CD4-positive, alpha-beta T cell (primary cell): Measurements from ENCODE around the gene COL11A1. TPM values are rescaled to one million over a fixed set of nuclear protein-coding genes. Genes with fewer than 3 reads are reported as not detected.

Experiments
- ATAC-seq: fragments of 200-7000 bp; cut with Tn5 transposase; one replicate; pipeline ENCODE4 v1.10.0; 2022; ENCODE audit warnings: mild to moderate bottlenecking; ENCODE audit not compliant: poor library complexity
- CTCF ChIA-PET: fragments of 350-600 bp; sonication (Branson Sonifier 250); formaldehyde crosslinking; loops from one replicate; lab custom pipeline; 2021; ENCODE audit warnings: antibody characterized with exemption, inconsistent platforms; lab: Charles Lee
- POLR2A ChIA-PET: fragments of 350-600 bp; sonication (Branson Sonifier 250); formaldehyde crosslinking; loops from one replicate; lab custom pipeline; 2021; ENCODE audit warnings: antibody characterized with exemption, inconsistent platforms; lab: Charles Lee
- DNase-seq, 14 experiments: peaks; one replicate each; pipeline ENCODE4 v3.0.0-alpha.2; 2013 to 2020; ENCODE audit warnings: mixed read lengths in 2 of 14
- H3K27ac ChIP-seq, 2 donors: one replicate each; pipeline versions ENCODE4 v1.5.1 to v1.7.0; 2013; ENCODE audit warnings: low read length in 2 of 2, low read depth in 1 of 2, mild to moderate bottlenecking in 1 of 2
- H3K27me3 ChIP-seq, 2 experiments: 1 replicate in 1 of 2; 2 replicates in 1 of 2; pipeline versions ENCODE4 v1.6.1 to v1.7.0; 2013; ENCODE audit warnings: low read length in 2 of 2, control low read depth in 1 of 2, mild to moderate bottlenecking in 1 of 2, moderate library complexity in 1 of 2; ENCODE audit not compliant: insufficient read depth in 2 of 2, control insufficient read depth in 1 of 2
- H3K36me3 ChIP-seq: one replicate; pipeline ENCODE4 v1.6.1; 2013; ENCODE audit warnings: low read length, control low read depth; ENCODE audit not compliant: insufficient read depth
- H3K4me1 ChIP-seq: one replicate; pipeline ENCODE4 v1.6.1; 2013; ENCODE audit warnings: low read length, control low read depth; ENCODE audit not compliant: insufficient read depth
- H3K4me3 ChIP-seq: one replicate; pipeline ENCODE4 v1.5.1; 2013; ENCODE audit warnings: mild to moderate bottlenecking, low read length, moderate library complexity
- H3K9me3 ChIP-seq, 2 experiments: 1 replicate in 1 of 2; 2 replicates in 1 of 2; pipeline versions ENCODE4 v1.6.1 to v1.7.0; 2013; ENCODE audit warnings: low read length in 2 of 2, mild to moderate bottlenecking in 2 of 2, control low read depth in 1 of 2, moderate library complexity in 1 of 2; ENCODE audit not compliant: control insufficient read depth in 1 of 2, insufficient read depth in 1 of 2
- H3K27ac Mint-ChIP-seq: one replicate; pipeline ENCODE4 v1.8.0; 2020; ENCODE audit warnings: mixed read lengths
- H3K27me3 Mint-ChIP-seq: one replicate; pipeline ENCODE4 v1.8.0; 2021; ENCODE audit warnings: mixed read lengths
- H3K36me3 Mint-ChIP-seq: one replicate; pipeline ENCODE4 v1.8.0; 2021; ENCODE audit warnings: low read depth, mixed read lengths
- H3K4me1 Mint-ChIP-seq: one replicate; pipeline ENCODE4 v1.8.0; 2021; ENCODE audit warnings: low read depth, mixed read lengths
- H3K4me3 Mint-ChIP-seq: one replicate; pipeline ENCODE4 v1.8.0; 2020; ENCODE audit warnings: mild to moderate bottlenecking, mixed read lengths
- H3K9me3 Mint-ChIP-seq: one replicate; pipeline ENCODE4 v1.8.0; 2020; ENCODE audit warnings: mixed read lengths
- intact Hi-C, 2 experiments: fragments of 100-400 bp; cut with DNase I in 1 of 2; cut with micrococcal nuclease in 1 of 2; formaldehyde crosslinking; loops; one replicate each; pipeline versions ENCODE4 v1.15.1 to v1.9.0; 2023 to 2025; cut with DNase I, micrococcal nuclease
- total RNA-seq, 174 experiments: library from RNA in 2 of 174; stranded (reverse) in 2 of 174; gene quantifications; one replicate each; pipeline ENCODE4 v1.2.3 and lab custom pipeline; 2021 to 2026
- TF ChIP-seq, protein P1 (sequence below): fragments of 200-600 bp; IDR thresholded peaks from one replicate; pipeline ENCODE4 v1.8.0; 2022; ENCODE audit warnings: antibody characterized with exemption, mild to moderate bottlenecking

COL11A1 gene
- total RNA-seq, 2 experiments from 2014 or later = not detected

- H3K4me1 Mint-ChIP-seq = no peaks in the 10 kb centered on the region
- H3K4me3 Mint-ChIP-seq = no peak overlapping the region
- intact Hi-C loops = no loop called here
- no peak overlapping the region for H3K27ac ChIP-seq
- H3K9me3 ChIP-seq = no peaks in the 10 kb centered on the region
- no peak for DNase-seq
- TF ChIP-seq, protein P1, sequence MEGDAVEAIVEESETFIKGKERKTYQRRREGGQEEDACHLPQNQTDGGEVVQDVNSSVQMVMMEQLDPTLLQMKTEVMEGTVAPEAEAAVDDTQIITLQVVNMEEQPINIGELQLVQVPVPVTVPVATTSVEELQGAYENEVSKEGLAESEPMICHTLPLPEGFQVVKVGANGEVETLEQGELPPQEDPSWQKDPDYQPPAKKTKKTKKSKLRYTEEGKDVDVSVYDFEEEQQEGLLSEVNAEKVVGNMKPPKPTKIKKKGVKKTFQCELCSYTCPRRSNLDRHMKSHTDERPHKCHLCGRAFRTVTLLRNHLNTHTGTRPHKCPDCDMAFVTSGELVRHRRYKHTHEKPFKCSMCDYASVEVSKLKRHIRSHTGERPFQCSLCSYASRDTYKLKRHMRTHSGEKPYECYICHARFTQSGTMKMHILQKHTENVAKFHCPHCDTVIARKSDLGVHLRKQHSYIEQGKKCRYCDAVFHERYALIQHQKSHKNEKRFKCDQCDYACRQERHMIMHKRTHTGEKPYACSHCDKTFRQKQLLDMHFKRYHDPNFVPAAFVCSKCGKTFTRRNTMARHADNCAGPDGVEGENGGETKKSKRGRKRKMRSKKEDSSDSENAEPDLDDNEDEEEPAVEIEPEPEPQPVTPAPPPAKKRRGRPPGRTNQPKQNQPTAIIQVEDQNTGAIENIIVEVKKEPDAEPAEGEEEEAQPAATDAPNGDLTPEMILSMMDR = no peak
- H3K27ac Mint-ChIP-seq = no peak overlapping the region
- no peaks in the 10 kb centered on the region for H3K27me3 Mint-ChIP-seq
- no peaks in the 10 kb centered on the region for H3K27me3 ChIP-seq
- H3K36me3 ChIP-seq = no peaks in the 10 kb centered on the region
- no peak overlapping the region for H3K4me3 ChIP-seq
- no peaks in the 10 kb centered on the region for H3K4me1 ChIP-seq
- H3K9me3 Mint-ChIP-seq = peaks cover 4% of the 10 kb centered on the region
- CTCF ChIA-PET = no interaction called here
- no peaks in the 10 kb centered on the region for H3K36me3 Mint-ChIP-seq
- ATAC-seq = no peak
- POLR2A ChIA-PET = no interaction called here
Measured at GRCh38 chr1:103145449-103145848, 37.1 kb upstream of the COL11A1 start.

DNA sequence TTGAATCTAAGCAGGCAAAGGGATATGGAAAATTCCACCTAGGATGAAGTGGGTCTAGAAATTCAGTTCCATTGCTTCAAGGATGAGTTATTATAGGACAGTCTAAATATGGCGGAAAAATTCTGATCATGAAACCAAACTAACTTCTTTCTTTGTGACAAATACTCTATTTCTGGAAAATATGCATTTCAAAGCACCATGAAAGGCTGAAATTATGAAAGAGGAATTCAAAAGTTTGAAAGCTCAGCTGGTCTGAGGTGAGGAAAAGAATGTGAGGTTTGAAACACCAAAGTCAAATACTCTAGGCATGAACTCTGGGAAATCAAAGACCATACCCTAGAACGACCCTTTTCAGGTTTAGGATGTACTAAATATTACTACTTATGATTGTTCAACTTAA, 36.4 kb upstream of the COL11A1 start:
- intact Hi-C loops = no loop called here
- H3K4me1 Mint-ChIP-seq = no peaks in the 10 kb centered on the region
- H3K9me3 Mint-ChIP-seq = peaks cover 4% of the 10 kb centered on the region

DNA sequence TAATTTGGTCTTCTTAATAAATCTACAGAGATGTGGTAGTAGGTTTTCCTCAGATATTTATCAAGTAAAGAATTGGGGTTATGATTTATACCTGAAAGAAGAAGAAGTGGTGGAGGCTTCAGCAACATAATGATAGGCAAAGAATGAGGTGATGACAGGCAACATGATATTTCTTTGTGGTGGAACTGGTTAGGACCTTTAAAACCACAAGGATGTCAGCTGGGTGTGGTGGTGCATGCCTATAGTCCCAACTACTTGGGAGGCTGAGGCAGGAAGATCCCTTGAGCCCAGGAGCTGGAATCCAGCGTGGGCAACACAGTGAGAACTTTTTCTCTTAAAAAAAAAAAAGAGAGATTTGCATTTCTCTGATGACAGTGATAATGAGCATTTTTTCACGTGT, 34.1 kb upstream of the COL11A1 start:
- H3K9me3 Mint-ChIP-seq = peaks cover 2% of the 10 kb centered on the region
- Histone ChIP-seq H3K4me1 (no peaks in the 10 kb centered on the region), H3K9me3 (no peaks in the 10 kb centered on the region), H3K36me3 (no peaks in the 10 kb centered on the region), H3K27ac (no peak overlapping the region), H3K27me3 (no peaks in the 10 kb centered on the region), H3K4me3 (no peak overlapping the region)
- TF ChIP-seq, protein P1 = no peak
- no peak overlapping the region for H3K27ac Mint-ChIP-seq
- POLR2A ChIA-PET = no interaction called here
- H3K27me3 Mint-ChIP-seq = no peaks in the 10 kb centered on the region
- no peak for ATAC-seq
- intact Hi-C loops = no loop called here
- no peaks in the 10 kb centered on the region for H3K4me1 Mint-ChIP-seq
- CTCF ChIA-PET = no interaction called here
- no peak overlapping the region for H3K4me3 Mint-ChIP-seq
- H3K36me3 Mint-ChIP-seq = no peaks in the 10 kb centered on the region
- DNase-seq = no peak

More for the DNA sequence above, 36.4 kb upstream of the COL11A1 start:
- no peaks in the 10 kb centered on the region for H3K27me3 Mint-ChIP-seq
- ChIA-PET POLR2A (no interaction called here), CTCF (no interaction called here)
- no peaks in the 10 kb centered on the region for H3K36me3 Mint-ChIP-seq
- TF ChIP-seq, protein P1 = no peak
- H3K4me3 Mint-ChIP-seq = no peak overlapping the region
- Histone ChIP-seq H3K4me3 (no peak overlapping the region), H3K27me3 (no peaks in the 10 kb centered on the region), H3K36me3 (no peaks in the 10 kb centered on the region), H3K4me1 (no peaks in the 10 kb centered on the region), H3K27ac (no peak overlapping the region), H3K9me3 (no peaks in the 10 kb centered on the region)
- no peak overlapping the region for H3K27ac Mint-ChIP-seq
- DNase-seq (no peak), ATAC-seq (no peak)
